Endothelial cell of umbilical vein (primary cell): ENCODE results near the gene DDA1.

ENCODE experiments used
- CTCF ChIP-seq, 2 donors: IDR thresholded peaks; 1 replicate in 1 of 2; 2 replicates in 1 of 2; pipeline ENCODE4 v1.5.1; 2011; ENCODE audit warnings: low read length in 2 of 2, mild to moderate bottlenecking in 2 of 2, moderate library complexity in 2 of 2, control low read depth in 1 of 2, inconsistent platforms in 1 of 2, low read depth in 1 of 2; ENCODE audit not compliant: insufficient read depth in 1 of 2; ENCODE audit errors: extremely low read depth in 1 of 2
- JUN ChIP-seq: IDR thresholded peaks from 2 replicates; pipeline ENCODE4 v1.6.1; 2011; ENCODE audit warnings: borderline replicate concordance, low read depth; ENCODE audit not compliant: insufficient read length, insufficient read depth

GRCh38 chr19:17296273-17296672, 13.1 kb upstream of the DDA1 start:
- no peak for TF ChIP-seq CTCF (IDR thresholded peaks at IDR 0.05; ENCODE audit: extremely low read depth in 1 of 2, insufficient read depth in 1 of 2, low read depth in 1 of 2, low read length in 2 of 2)
- peak; percentile 33 for TF ChIP-seq JUN
